IPS-NIHi7 (cell line): ENCODE results near the gene TIAM1.

Experiments
- DNase-seq: peaks from one replicate; pipeline ENCODE4 v3.0.0; 2012; ENCODE audit warnings: mixed read lengths; ENCODE audit errors: extremely low spot score

TIAM1 gene

GRCh38 chr21:31176080-31176551 is 167.9 kb downstream of the TIAM1 start:
- DNase-seq = no peak

GRCh38 chr21:31173881-31174555 is 170.0 kb downstream of the TIAM1 start:
- DNase-seq = no peak

- no peak for DNase-seq
Measured at GRCh38 chr21:31172328-31172727, 171.7 kb downstream of the TIAM1 start.

GRCh38 chr21:31164713-31165694 is 179.1 kb downstream of the TIAM1 start:
- DNase-seq = no peak

GRCh38 chr21:31162827-31163226 is 181.2 kb downstream of the TIAM1 start:
- DNase-seq = no peak

- no peak for DNase-seq
Measured at GRCh38 chr21:31162079-31162699, 181.9 kb downstream of the TIAM1 start.

- peak; percentile 45 for DNase-seq
Measured at GRCh38 chr21:31161157-31161556, 182.9 kb downstream of the TIAM1 start.

- DNase-seq = no peak
Measured at GRCh38 chr21:31159808-31160207, 184.3 kb downstream of the TIAM1 start.

- DNase-seq = no peak
Measured at GRCh38 chr21:31158789-31159581, 185.1 kb downstream of the TIAM1 start.

- DNase-seq = peak; percentile 37
Measured at GRCh38 chr21:31157756-31158155, 186.3 kb downstream of the TIAM1 start.

- DNase-seq = no peak
Measured at GRCh38 chr21:31156662-31157061, 187.4 kb downstream of the TIAM1 start.

- DNase-seq = no peak
Measured at GRCh38 chr21:31156169-31156568, 187.9 kb downstream of the TIAM1 start.

GRCh38 chr21:31151156-31152045 is 192.7 kb downstream of the TIAM1 start:
- no peak for DNase-seq

GRCh38 chr21:31145274-31145673 is 198.8 kb downstream of the TIAM1 start:
- no peak for DNase-seq

- no peak for DNase-seq
Measured at GRCh38 chr21:31143036-31143435, 201.0 kb downstream of the TIAM1 start.

GRCh38 chr21:31142600-31142999 is 201.5 kb downstream of the TIAM1 start:
- DNase-seq = peak; percentile 35

- no peak for DNase-seq
Measured at GRCh38 chr21:31141389-31142000, 202.6 kb downstream of the TIAM1 start.

- DNase-seq = no peak
Measured at GRCh38 chr21:31140676-31141075, 203.4 kb downstream of the TIAM1 start.

- DNase-seq = no peak
Measured at GRCh38 chr21:31140025-31140424, 204.0 kb downstream of the TIAM1 start.

- no peak for DNase-seq
Measured at GRCh38 chr21:31137960-31138359, 206.1 kb downstream of the TIAM1 start.
